ENCODE measurements around the gene TALDO1. TPM values are rescaled to one million over a fixed set of nuclear protein-coding genes. Genes with fewer than 3 reads are reported as not detected.

The TALDO1 gene
- polyA plus RNA-seq, 1 donor from 2014 or later: 156 TPM

- Histone ChIP-seq H3K9ac (ENCODE audit: low read length) (no peak overlapping the region), H3F3A (ENCODE audit: insufficient read depth, low read length, poor library complexity, severe bottlenecking) (no peaks in the 10 kb centered on the region), H3K27ac (ENCODE audit: low read length) (no peak overlapping the region), H4K20me1 (ENCODE audit: insufficient read depth) (no peaks in the 10 kb centered on the region), H3K79me2 (replicated peaks; ENCODE audit: insufficient read depth, low read length) (no peaks in the 10 kb centered on the region), H2AFZ (ENCODE audit: low read depth, low read length) (no peak overlapping the region), H3K36me3 (ENCODE audit: insufficient read depth, low read length) (no peaks in the 10 kb centered on the region), H3K9me3 (ENCODE audit: low read length) (no peaks in the 10 kb centered on the region), H3K4me2 (ENCODE audit: low read length) (no peak overlapping the region), H3K4me3 (ENCODE audit: low read length) (no peak overlapping the region), H3K27me3 (ENCODE audit: insufficient read depth, low read depth, low read length) (peaks cover 13% of the 10 kb centered on the region), H3K9me2 (ENCODE audit: insufficient read depth, low read length) (no peaks in the 10 kb centered on the region)
- TF ChIP-seq REST (IDR thresholded peaks at IDR 0.05; ENCODE audit: borderline replicate concordance): no peak
- no peak for TF ChIP-seq EP300 (conservative IDR thresholded peaks at IDR 0.05; ENCODE audit: poor library complexity, severe bottlenecking)
- TF ChIP-seq POLR2AphosphoS5 (IDR thresholded peaks at IDR 0.05): no peak
- TF ChIP-seq SMC3 (conservative IDR thresholded peaks at IDR 0.05; ENCODE audit: poor library complexity): no peak
- no peak for TF ChIP-seq MXI1 (conservative IDR thresholded peaks at IDR 0.05; ENCODE audit: poor library complexity, severe bottlenecking)
- TF ChIP-seq TAF1 (IDR thresholded peaks at IDR 0.05; ENCODE audit: low read depth): no peak
- TF ChIP-seq CTCF (IDR thresholded peaks at IDR 0.05; ENCODE audit: poor library complexity, severe bottlenecking): no peak
- no peak for TF ChIP-seq RAD21 (conservative IDR thresholded peaks at IDR 0.05)
- TF ChIP-seq EZH2 (IDR thresholded peaks at IDR 0.05; ENCODE audit: borderline replicate concordance, insufficient read depth, low read length, poor library complexity, severe bottlenecking): no peak
Measured at GRCh38 chr11:704781-705645, 42.3 kb upstream of the TALDO1 start.

GRCh38 chr11:705646-706438 is 41.4 kb upstream of the TALDO1 start, which contains the start of gene EPS8L2:
TSS of gene EPS8L2 (plus strand) at chr11:706231. CDS start at chr11:709408, 3,177 bp downstream.
- Histone ChIP-seq H3K9me2 (ENCODE audit: insufficient read depth, low read length) (no peaks in the 10 kb centered on the region), H4K20me1 (ENCODE audit: insufficient read depth) (no peaks in the 10 kb centered on the region), H3K4me3 (ENCODE audit: low read length) (no peak within 1 kb of the TSS), H3K36me3 (ENCODE audit: insufficient read depth, low read length) (no peaks in the 10 kb centered on the region), H3K79me2 (replicated peaks; ENCODE audit: insufficient read depth, low read length) (no peaks in the 10 kb centered on the region), H3K9me3 (ENCODE audit: low read length) (no peaks in the 10 kb centered on the region), H2AFZ (ENCODE audit: low read depth, low read length) (no peak within 1 kb of the TSS), H3F3A (ENCODE audit: insufficient read depth, low read length, poor library complexity, severe bottlenecking) (no peaks in the 10 kb centered on the region), H3K9ac (ENCODE audit: low read length) (no peak within 1 kb of the TSS), H3K4me2 (ENCODE audit: low read length) (no peak within 1 kb of the TSS), H3K27me3 (ENCODE audit: insufficient read depth, low read depth, low read length) (peaks cover 13% of the 10 kb centered on the region), H3K27ac (ENCODE audit: low read length) (no peak within 1 kb of the TSS)
- TF ChIP-seq EZH2 (IDR thresholded peaks at IDR 0.05; ENCODE audit: borderline replicate concordance, insufficient read depth, low read length, poor library complexity, severe bottlenecking): no peak
- TF ChIP-seq EP300 (conservative IDR thresholded peaks at IDR 0.05; ENCODE audit: poor library complexity, severe bottlenecking): no peak
- TF ChIP-seq MXI1 (conservative IDR thresholded peaks at IDR 0.05; ENCODE audit: poor library complexity, severe bottlenecking): no peak

Data from neural cell (in vitro differentiated cells).